HepG2 (cell line): ENCODE measurements around the gene NFATC3. TPM values are rescaled to one million over a fixed set of nuclear protein-coding genes. Genes with fewer than 3 reads are reported as not detected.

Experiments used
- EED ChIP-seq: sonication (generic); formaldehyde crosslinking; IDR thresholded peaks from 2 replicates; pipeline ENCODE4 v1.5.0; 2020; ENCODE audit warnings: mild to moderate bottlenecking, missing genetic modification reagents
- MIER3 ChIP-seq: IDR thresholded peaks from 2 replicates; pipeline ENCODE4 v1.6.1; 2016; ENCODE audit warnings: missing compliant biosample characterization, borderline replicate concordance
- POLR2AphosphoS2 ChIP-seq: IDR thresholded peaks from 2 replicates; pipeline ENCODE4 v1.6.1; 2011; ENCODE audit warnings: low read depth, low read length, improper control_type of control experiment
- ZBTB42 ChIP-seq: sonication (generic); formaldehyde crosslinking; IDR thresholded peaks from 2 replicates; pipeline ENCODE4 v1.5.0; 2020; ENCODE audit warnings: mild to moderate bottlenecking, missing genetic modification reagents
- ZBTB49 ChIP-seq: sonication (generic); formaldehyde crosslinking; IDR thresholded peaks from 2 replicates; pipeline ENCODE4 v1.4.0; 2020; ENCODE audit warnings: missing genetic modification reagents, borderline replicate concordance
- ZNF263 ChIP-seq: sonication (generic); formaldehyde crosslinking; IDR thresholded peaks from 2 replicates; pipeline ENCODE4 v1.4.0; 2020; ENCODE audit warnings: missing genetic modification reagents
- ZNF354B ChIP-seq: sonication (generic); formaldehyde crosslinking; IDR thresholded peaks from 2 replicates; pipeline ENCODE4 v1.8.0; 2022; ENCODE audit warnings: mild to moderate bottlenecking, missing genetic modification reagents
- ZNF44 ChIP-seq: sonication (generic); formaldehyde crosslinking; IDR thresholded peaks from 2 replicates; pipeline ENCODE4 v1.5.1; 2020; ENCODE audit warnings: mild to moderate bottlenecking, missing genetic modification reagents
- ZNF766 ChIP-seq: sonication (generic); formaldehyde crosslinking; IDR thresholded peaks from 2 replicates; pipeline ENCODE4 v1.5.0; 2020; ENCODE audit warnings: missing genetic modification reagents, borderline replicate concordance
- ZNF775 ChIP-seq: sonication (generic); formaldehyde crosslinking; IDR thresholded peaks from 2 replicates; pipeline ENCODE4 v1.4.0; 2020; ENCODE audit warnings: missing genetic modification reagents, mild to moderate bottlenecking, moderate library complexity, borderline replicate concordance
- ZNF839 ChIP-seq: sonication (generic); formaldehyde crosslinking; IDR thresholded peaks from 2 replicates; pipeline ENCODE4 v1.4.0; 2020; ENCODE audit warnings: missing genetic modification reagents, mild to moderate bottlenecking, borderline replicate concordance
- ZZZ3 ChIP-seq: sonication (generic); formaldehyde crosslinking; IDR thresholded peaks from 2 replicates; pipeline ENCODE4 v1.4.0; 2020; ENCODE audit warnings: missing genetic modification reagents, mild to moderate bottlenecking, borderline replicate concordance
- polyA plus RNA-seq, 8 experiments: library from polyadenylated mRNA; depleted of rRNA in 3 of 8; stranded (reverse) in 7 of 8; unstranded in 1 of 8; fragments of >200 nt; fragmentation: Illumina TruSeq in 4 of 8; extraction: Trizol in 4 of 8; gene quantifications; 2 replicates each; pipeline versions ENCODE4 v1.2.1 to v1.2.3, GENCODE V29; 2011 to 2016; ENCODE audit warnings: low read depth in 4 of 8, missing spikeins in 1 of 8, mixed read lengths in 1 of 8; ENCODE audit not compliant: insufficient read depth in 1 of 8
- total RNA-seq, 5 experiments: library from RNA; depleted of rRNA; stranded (reverse); fragments of >200 nt; fragmentation: Illumina TruSeq; extraction: Trizol; gene quantifications; 2 replicates each; pipeline ENCODE4 v1.2.3, GENCODE V29; 2016; ENCODE audit warnings: low read depth in 1 of 5
- TF ChIP-seq, protein P1 (sequence below): sonication (generic); formaldehyde crosslinking; IDR thresholded peaks from 2 replicates; pipeline ENCODE4 v1.5.1; 2020; ENCODE audit warnings: mild to moderate bottlenecking, moderate library complexity, missing genetic modification reagents
- TF ChIP-seq, protein P2 (sequence below): sonication (generic); formaldehyde crosslinking; IDR thresholded peaks from 2 replicates; pipeline ENCODE4 v1.8.1; 2023; ENCODE audit warnings: missing genetic modification reagents, inconsistent platforms, borderline replicate concordance
- TF ChIP-seq, protein P3 (sequence below): sonication (generic); formaldehyde crosslinking; IDR thresholded peaks from 2 replicates; pipeline ENCODE4 v1.9.0; 2021; ENCODE audit warnings: missing genetic modification reagents, borderline replicate concordance
- TF ChIP-seq, protein P4 (sequence below): sonication (generic); formaldehyde crosslinking; conservative IDR thresholded peaks from 2 replicates; pipeline ENCODE4 v1.8.0; 2022; ENCODE audit warnings: missing genetic modification reagents

The NFATC3 gene
- total and polyA plus RNA-seq, 2 of the 13 experiments (the other 11 are each of a cell fraction or from before 2014, with no cell fraction given), result 52.6 to 62.7 TPM

- no peak for TF ChIP-seq ZNF775 (CRISPR knock-in tag)
- TF ChIP-seq ZNF766, result peak; percentile 52; the same call in 1 of the 2 replicates
- no peak for TF ChIP-seq ZNF839 (CRISPR knock-in tag)
- TF ChIP-seq MIER3 (CRISPR knock-in tag), result no peak; the same call in 1 of the 2 replicates
- TF ChIP-seq, protein P1, sequence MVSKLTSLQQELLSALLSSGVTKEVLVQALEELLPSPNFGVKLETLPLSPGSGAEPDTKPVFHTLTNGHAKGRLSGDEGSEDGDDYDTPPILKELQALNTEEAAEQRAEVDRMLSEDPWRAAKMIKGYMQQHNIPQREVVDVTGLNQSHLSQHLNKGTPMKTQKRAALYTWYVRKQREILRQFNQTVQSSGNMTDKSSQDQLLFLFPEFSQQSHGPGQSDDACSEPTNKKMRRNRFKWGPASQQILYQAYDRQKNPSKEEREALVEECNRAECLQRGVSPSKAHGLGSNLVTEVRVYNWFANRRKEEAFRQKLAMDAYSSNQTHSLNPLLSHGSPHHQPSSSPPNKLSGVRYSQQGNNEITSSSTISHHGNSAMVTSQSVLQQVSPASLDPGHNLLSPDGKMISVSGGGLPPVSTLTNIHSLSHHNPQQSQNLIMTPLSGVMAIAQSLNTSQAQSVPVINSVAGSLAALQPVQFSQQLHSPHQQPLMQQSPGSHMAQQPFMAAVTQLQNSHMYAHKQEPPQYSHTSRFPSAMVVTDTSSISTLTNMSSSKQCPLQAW (CRISPR knock-in tag), result peak; percentile 56; the same call in 1 of the 2 replicates
- TF ChIP-seq, protein P2, sequence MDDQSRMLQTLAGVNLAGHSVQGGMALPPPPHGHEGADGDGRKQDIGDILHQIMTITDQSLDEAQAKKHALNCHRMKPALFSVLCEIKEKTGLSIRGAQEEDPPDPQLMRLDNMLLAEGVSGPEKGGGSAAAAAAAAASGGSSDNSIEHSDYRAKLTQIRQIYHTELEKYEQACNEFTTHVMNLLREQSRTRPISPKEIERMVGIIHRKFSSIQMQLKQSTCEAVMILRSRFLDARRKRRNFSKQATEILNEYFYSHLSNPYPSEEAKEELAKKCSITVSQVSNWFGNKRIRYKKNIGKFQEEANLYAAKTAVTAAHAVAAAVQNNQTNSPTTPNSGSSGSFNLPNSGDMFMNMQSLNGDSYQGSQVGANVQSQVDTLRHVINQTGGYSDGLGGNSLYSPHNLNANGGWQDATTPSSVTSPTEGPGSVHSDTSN (CRISPR knock-in tag), result peak; percentile 70; the same call in 1 of the 2 replicates
- TF ChIP-seq ZNF44 (CRISPR knock-in tag), result 0 out of 2 replicates have a peak, but pooled peaks have one; percentile 49
- TF ChIP-seq, protein P3, sequence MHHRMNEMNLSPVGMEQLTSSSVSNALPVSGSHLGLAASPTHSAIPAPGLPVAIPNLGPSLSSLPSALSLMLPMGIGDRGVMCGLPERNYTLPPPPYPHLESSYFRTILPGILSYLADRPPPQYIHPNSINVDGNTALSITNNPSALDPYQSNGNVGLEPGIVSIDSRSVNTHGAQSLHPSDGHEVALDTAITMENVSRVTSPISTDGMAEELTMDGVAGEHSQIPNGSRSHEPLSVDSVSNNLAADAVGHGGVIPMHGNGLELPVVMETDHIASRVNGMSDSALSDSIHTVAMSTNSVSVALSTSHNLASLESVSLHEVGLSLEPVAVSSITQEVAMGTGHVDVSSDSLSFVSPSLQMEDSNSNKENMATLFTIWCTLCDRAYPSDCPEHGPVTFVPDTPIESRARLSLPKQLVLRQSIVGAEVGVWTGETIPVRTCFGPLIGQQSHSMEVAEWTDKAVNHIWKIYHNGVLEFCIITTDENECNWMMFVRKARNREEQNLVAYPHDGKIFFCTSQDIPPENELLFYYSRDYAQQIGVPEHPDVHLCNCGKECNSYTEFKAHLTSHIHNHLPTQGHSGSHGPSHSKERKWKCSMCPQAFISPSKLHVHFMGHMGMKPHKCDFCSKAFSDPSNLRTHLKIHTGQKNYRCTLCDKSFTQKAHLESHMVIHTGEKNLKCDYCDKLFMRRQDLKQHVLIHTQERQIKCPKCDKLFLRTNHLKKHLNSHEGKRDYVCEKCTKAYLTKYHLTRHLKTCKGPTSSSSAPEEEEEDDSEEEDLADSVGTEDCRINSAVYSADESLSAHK (CRISPR knock-in tag), result no peak
- peak; percentile 32; the same call in 1 of the 2 replicates for TF ChIP-seq ZZZ3 (CRISPR knock-in tag)
- TF ChIP-seq EED, result no peak
- TF ChIP-seq, protein P4, sequence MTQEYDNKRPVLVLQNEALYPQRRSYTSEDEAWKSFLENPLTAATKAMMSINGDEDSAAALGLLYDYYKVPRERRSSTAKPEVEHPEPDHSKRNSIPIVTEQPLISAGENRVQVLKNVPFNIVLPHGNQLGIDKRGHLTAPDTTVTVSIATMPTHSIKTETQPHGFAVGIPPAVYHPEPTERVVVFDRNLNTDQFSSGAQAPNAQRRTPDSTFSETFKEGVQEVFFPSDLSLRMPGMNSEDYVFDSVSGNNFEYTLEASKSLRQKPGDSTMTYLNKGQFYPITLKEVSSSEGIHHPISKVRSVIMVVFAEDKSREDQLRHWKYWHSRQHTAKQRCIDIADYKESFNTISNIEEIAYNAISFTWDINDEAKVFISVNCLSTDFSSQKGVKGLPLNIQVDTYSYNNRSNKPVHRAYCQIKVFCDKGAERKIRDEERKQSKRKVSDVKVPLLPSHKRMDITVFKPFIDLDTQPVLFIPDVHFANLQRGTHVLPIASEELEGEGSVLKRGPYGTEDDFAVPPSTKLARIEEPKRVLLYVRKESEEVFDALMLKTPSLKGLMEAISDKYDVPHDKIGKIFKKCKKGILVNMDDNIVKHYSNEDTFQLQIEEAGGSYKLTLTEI (CRISPR knock-in tag), result no peak
- no peak for TF ChIP-seq POLR2AphosphoS2
- 0 out of 2 replicates have a peak, but pooled peaks have one; percentile 12 for TF ChIP-seq ZBTB42
- TF ChIP-seq ZNF263 (CRISPR knock-in tag), result no peak
- TF ChIP-seq ZBTB49 (CRISPR knock-in tag), result no peak
- no peak for TF ChIP-seq ZNF354B (CRISPR knock-in tag)
Observed at GRCh38 chr16:68264128-68265077, 179.2 kb downstream of the NFATC3 start, which contains the start of gene SLC7A6 (continued).
